Type B pancreatic cell (in vitro differentiated cells): ENCODE data around the gene RPL13. TPM values are rescaled to one million over a fixed set of nuclear protein-coding genes. Genes with fewer than 3 reads are reported as not detected.
"Not testable (repeated sequence)": the region's sequence is repeated elsewhere in the genome, so short reads cannot be mapped to it uniquely, and the experiment has no call there.

ENCODE experiments used
- DNase-seq: peaks from one replicate; pipeline ENCODE4 v3.0.0; 2021; ENCODE audit warnings: mixed read lengths; ENCODE audit not compliant: unreplicated experiment; ENCODE audit errors: extremely low spot score
- H3K27ac Mint-ChIP-seq: 2 replicates; pipeline ENCODE4 v1.8.0; 2021; ENCODE audit warnings: mild to moderate bottlenecking, mixed read lengths
- H3K27me3 Mint-ChIP-seq: 2 replicates; pipeline ENCODE4 v1.8.0; 2021; ENCODE audit warnings: mixed read lengths
- H3K36me3 Mint-ChIP-seq: 2 replicates; pipeline ENCODE4 v1.8.0; 2021; ENCODE audit warnings: mixed read lengths
- H3K4me1 Mint-ChIP-seq: one replicate; pipeline ENCODE4 v1.8.0; 2021; ENCODE audit warnings: mixed read lengths; ENCODE audit not compliant: unreplicated experiment
- H3K4me3 Mint-ChIP-seq: 2 replicates; pipeline ENCODE4 v1.8.0; 2021; ENCODE audit warnings: mild to moderate bottlenecking, mixed read lengths
- H3K9me3 Mint-ChIP-seq: 2 replicates; pipeline ENCODE4 v1.8.0; 2021; ENCODE audit warnings: mixed read lengths
- total RNA-seq: library from RNA; stranded (reverse); gene quantifications from 2 replicates; pipeline ENCODE4 v1.2.1, GENCODE V29; 2021; ENCODE audit warnings: low replicate concordance
- TF ChIP-seq, protein P1 (sequence below): fragments of 200-600 bp; sonication (generic); conservative IDR thresholded peaks from 2 replicates; pipeline ENCODE4 v1.5.0; 2021; ENCODE audit warnings: antibody characterized with exemption, mild to moderate bottlenecking

Gene RPL13
- total RNA-seq, 1 donor from 2014 or later = 2,557 TPM

DNA sequence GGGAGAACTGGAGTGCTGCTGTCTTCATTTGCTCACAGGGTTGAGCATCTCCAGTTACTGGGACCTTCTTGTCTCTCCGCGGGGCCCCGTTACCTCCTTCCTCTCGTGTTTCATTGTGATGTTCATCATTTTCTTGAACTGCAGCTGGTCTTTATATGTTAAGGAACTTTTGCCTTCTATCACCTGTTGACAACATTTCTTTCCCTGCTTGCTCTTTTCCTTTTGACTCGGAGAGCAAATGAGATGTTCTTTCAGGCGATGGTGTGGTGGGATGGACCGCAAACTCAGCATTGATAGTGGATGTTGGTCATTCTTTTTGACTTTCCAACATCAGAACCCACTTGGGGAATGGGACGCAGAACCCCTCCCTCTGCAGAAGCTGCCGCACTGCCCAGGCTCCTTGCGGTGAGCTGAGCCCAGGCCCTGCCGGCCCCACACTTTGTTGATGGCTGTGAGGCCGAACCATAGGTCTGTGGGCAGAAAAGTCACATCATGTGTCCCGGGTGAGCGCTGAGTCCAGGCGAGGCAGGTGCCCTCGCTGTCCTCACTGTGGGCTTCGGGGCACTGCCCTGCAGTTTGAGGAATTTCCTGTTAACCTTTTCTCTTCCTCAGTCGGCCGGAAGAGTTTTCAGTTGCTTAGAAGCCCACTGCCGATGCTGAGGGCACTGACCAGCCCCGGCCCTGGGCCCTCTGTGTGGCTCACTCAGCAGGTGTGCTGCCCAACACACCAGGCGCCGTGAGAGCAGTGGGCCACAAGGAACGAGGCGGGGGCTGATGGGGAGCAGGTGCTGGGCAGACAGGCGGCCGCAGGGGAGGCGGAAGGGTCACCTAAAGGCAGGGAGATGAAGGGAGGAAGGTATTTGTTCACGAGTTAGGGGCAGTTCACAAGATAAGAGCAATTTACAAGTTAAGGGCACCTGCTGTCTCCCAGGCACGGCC lies 7.4 kb downstream of the RPL13 start:
- H3K9me3 Mint-ChIP-seq = no peaks in the 10 kb centered on the region
- no peak overlapping the region for H3K27ac Mint-ChIP-seq
- TF ChIP-seq, protein P1, sequence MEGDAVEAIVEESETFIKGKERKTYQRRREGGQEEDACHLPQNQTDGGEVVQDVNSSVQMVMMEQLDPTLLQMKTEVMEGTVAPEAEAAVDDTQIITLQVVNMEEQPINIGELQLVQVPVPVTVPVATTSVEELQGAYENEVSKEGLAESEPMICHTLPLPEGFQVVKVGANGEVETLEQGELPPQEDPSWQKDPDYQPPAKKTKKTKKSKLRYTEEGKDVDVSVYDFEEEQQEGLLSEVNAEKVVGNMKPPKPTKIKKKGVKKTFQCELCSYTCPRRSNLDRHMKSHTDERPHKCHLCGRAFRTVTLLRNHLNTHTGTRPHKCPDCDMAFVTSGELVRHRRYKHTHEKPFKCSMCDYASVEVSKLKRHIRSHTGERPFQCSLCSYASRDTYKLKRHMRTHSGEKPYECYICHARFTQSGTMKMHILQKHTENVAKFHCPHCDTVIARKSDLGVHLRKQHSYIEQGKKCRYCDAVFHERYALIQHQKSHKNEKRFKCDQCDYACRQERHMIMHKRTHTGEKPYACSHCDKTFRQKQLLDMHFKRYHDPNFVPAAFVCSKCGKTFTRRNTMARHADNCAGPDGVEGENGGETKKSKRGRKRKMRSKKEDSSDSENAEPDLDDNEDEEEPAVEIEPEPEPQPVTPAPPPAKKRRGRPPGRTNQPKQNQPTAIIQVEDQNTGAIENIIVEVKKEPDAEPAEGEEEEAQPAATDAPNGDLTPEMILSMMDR = no peak
- peaks cover 12% of the 10 kb centered on the region for H3K36me3 Mint-ChIP-seq
- peaks cover 11% of the 10 kb centered on the region for H3K27me3 Mint-ChIP-seq
- DNase-seq = no peak
- H3K4me3 Mint-ChIP-seq = no peak overlapping the region
- H3K4me1 Mint-ChIP-seq = peaks cover 27% of the 10 kb centered on the region

DNA sequence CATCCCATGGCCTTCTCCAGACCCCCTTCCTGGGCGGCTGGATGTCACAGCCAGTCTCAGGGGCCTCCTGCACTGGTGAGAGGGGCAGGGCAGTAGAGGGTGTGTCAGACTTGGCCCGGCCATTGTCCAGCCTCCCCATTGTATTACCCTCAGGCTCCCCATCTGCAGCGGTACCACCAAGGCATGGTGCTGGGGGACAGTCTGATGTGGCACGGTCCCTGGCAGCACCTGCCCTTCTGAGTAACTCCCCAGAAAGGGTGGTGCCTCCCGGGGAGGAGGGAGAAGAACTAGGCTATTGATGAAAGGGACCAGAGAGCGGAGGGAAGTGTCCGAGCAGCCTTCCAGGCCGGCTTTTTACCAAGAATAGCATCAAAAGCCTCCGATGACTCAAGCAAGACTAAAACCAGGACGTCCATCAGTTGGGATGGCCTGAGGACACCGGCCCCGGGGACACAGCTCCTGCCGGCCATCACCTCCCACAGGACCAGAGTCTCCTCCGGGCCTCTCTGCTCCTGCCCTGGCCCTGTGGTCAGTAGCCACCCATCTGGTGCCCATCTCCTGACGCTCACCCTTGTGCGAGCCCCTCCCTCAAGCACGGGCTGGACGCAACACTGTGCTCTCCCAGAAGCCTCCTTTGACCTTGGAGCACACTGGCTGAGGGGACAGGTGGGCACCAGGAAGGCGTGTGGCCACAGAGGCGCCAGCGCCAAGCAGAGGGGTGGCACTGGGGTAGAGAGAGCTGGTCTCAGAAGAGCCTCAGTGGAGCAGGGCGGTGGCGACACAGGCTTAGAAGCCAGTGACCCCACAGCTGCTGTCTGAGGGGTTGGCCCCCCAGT lies 9.2 kb downstream of the RPL13 start:
- Mint-ChIP-seq H3K9me3 (no peaks in the 10 kb centered on the region), H3K4me1 (peaks cover 24% of the 10 kb centered on the region), H3K27me3 (peaks cover 21% of the 10 kb centered on the region), H3K4me3 (no peak overlapping the region), H3K36me3 (peaks cover 3% of the 10 kb centered on the region), H3K27ac (no peak overlapping the region)
- no peak for DNase-seq
- TF ChIP-seq, protein P1 = no peak

DNA sequence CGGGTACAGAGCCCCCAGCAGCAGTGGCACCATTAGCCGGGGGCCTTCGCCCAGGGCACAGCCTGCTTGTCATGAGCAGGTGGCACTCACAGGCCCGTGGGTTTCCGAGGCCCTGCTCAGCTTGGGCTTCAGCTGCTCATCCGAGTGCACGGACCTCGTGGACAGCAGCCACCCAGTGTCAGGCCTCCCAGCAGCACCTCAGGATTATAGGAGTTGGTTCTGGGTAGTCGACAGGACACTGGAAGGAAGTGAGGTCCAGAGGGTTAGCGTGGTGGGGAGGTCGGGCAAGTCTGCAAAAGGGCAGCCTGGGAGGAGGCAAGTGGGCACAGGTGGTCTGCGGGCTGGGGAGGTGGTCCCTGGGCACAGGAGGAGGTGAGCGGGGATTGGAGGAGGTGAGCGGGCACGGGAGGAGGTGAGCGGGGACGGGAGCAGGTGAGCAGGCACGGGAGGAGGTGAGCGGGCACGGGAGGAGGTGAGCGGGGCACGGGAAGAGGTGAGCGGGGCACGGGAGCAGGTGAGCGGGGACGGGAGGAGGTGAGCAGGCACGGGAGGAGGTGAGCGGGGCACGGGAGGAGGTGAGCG lies 10.0 kb downstream of the RPL13 start:
- peaks cover 18% of the 10 kb centered on the region for H3K4me1 Mint-ChIP-seq
- TF ChIP-seq, protein P1 = no peak
- H3K27ac Mint-ChIP-seq = no peak overlapping the region
- DNase-seq = no peak
- H3K4me3 Mint-ChIP-seq = no peak overlapping the region
- H3K9me3 Mint-ChIP-seq = no peaks in the 10 kb centered on the region
- H3K27me3 Mint-ChIP-seq = peaks cover 21% of the 10 kb centered on the region
- no peaks in the 10 kb centered on the region for H3K36me3 Mint-ChIP-seq

DNA sequence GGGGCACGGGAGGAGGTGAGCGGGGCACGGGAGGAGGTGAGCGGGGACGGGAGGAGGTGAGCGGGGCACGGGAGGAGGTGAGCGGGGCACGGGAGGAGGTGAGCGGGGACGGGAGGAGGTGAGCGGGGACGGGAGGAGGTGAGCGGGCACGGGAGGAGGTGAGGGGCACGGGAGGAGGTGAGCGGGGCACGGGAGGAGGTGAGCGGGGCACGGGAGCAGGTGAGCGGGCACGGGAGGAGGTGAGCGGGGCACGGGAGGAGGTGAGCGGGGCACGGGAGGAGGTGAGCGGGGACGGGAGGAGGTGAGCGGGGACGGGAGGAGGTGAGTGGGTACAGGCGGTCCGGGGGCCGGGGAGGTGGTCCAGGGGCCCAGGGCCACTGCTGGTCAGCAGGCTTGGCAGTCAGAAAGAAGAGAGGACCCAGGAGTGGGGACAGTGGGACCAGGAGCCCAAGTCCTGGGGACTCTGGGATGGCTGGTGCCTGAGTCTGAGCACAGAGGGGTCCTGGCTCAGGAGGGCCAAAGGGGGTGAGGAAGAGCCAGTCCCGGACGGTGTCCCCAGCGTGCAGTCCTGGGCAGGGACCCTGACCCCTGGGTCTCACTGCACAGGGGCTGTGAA lies 10.6 kb downstream of the RPL13 start:
- peaks cover 18% of the 10 kb centered on the region for H3K4me1 Mint-ChIP-seq
- peaks cover 21% of the 10 kb centered on the region for H3K27me3 Mint-ChIP-seq
- not testable (repeated sequence) for DNase-seq, H3K4me3 Mint-ChIP-seq, H3K9me3 Mint-ChIP-seq, H3K36me3 Mint-ChIP-seq, H3K27ac Mint-ChIP-seq

DNA sequence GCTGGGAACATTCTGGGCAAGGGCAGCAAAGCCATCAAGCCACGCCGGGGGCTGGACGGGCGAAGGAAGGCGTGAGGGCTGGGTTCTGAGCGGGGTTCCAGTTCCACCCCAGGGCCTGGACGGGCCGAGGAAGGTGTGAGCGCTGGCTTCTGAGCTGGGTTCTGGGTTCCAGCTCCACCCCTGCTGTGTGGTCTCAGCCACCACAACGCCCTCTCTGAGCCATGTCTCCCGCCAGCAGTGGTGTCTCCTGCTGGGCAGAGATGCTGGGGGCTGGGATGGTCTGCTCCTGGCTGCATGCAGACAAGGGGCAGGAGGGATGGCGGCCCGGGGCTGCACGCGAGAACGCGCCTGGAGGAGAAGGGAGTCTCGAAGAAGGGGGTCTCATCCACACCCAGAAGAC lies 11.2 kb downstream of the RPL13 start:
- no peak for DNase-seq
- H3K9me3 Mint-ChIP-seq = no peaks in the 10 kb centered on the region
- H3K36me3 Mint-ChIP-seq = no peaks in the 10 kb centered on the region
- H3K4me1 Mint-ChIP-seq = peaks cover 14% of the 10 kb centered on the region
- H3K27ac Mint-ChIP-seq = no peak overlapping the region
- H3K27me3 Mint-ChIP-seq = peaks cover 21% of the 10 kb centered on the region
- no peak overlapping the region for H3K4me3 Mint-ChIP-seq
- TF ChIP-seq, protein P1 = no peak
